GM12874 (cell line): ENCODE results near the gene FRYL.

ENCODE experiments used
- CTCF ChIP-seq: IDR thresholded peaks from 2 replicates; pipeline ENCODE4 v1.5.1; 2011; ENCODE audit warnings: low read depth, mild to moderate bottlenecking, control low read depth, low read length, moderate library complexity; ENCODE audit not compliant: insufficient read depth

FRYL gene

DNA sequence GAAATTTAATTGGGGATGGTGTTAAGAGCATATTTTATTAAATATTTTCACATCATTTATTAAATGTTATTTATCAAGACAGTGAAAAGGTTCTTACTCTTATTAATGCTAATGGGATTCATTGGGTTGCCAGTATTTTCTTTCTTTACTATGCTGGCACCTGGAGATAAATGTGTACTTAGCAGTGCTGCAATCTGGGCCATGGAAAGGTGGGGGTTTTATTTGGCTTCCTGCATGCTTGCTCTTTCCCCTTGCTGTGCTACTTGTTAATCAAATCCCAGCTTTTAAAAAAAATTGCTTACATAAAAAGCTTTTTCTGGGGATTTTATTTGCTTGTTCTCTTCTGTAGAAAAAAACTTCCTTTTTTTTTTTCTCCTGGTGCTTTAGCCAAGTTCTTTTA lies 241.7 kb downstream of the FRYL start:
- TF ChIP-seq CTCF = no peak

DNA sequence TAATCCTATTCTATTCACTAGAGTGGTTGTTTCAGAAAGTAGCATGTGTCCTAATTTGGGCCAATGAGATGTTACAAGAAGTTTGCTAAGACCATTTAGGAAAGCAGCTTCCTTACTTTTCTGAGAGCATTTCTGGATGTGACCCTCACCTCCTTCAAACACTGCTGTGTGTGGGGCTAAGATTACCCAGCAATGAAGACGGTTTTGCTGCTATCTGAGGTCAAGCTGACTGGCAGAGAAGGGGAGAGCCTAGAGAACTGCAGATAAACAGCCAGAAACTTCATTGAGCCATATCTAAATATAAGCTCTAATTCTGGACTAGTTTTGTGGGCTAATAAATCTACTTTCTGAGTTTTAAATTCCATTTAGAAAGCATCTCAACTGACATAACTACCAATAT lies 253.7 kb downstream of the FRYL start:
- TF ChIP-seq CTCF = no peak

- TF ChIP-seq CTCF = no peak
These were observed 261.9 kb downstream of the FRYL start for GRCh38 chr4:48518143-48518542.

- TF ChIP-seq CTCF = no peak
These were observed 270.5 kb downstream of the FRYL start for GRCh38 chr4:48509543-48509942.

DNA sequence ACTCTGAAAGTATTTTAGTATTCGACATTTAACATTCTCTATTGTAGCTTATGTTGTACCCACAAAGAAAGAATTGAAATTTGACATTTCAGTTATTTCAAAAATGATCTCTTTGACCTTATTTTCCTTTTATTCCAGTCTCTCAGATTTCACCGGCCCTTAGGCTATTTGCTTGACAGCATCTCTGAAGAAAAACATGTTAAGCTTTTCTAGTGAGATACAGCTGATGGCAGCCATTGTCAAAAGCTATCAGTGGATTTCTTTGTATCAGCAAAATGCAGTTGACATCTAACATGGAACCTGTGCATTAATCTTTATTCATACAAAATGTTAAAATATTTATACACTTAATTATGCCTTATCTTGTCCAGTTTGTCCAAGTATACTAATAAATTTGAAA lies 273.4 kb downstream of the FRYL start:
- TF ChIP-seq CTCF = no peak

DNA sequence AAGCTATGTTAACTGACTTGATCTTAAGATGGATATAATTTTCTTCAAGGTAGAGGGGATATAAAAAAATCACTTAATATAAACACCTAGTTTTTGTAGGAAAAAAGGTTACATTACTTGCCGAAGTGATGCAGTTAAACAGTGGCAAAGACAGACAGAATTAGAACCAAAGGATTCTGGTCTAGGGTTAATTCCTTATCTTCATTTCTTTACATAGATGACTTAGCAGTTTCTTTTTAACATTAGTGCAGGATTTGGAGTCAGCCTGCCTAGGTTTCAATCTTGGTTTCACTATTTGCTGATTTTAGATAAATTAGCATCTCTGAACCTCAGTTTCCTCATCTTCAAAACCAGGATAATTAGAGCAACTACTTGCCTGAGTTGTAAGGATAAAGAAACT lies 275.7 kb downstream of the FRYL start:
- no peak for TF ChIP-seq CTCF

GRCh38 chr4:48504026-48504330 lies 276.1 kb downstream of the FRYL start:
- TF ChIP-seq CTCF = no peak
